Naive thymus-derived CD8-positive, alpha-beta T cell (primary cell): Measurements from ENCODE around the gene DST. TPM values are rescaled to one million over a fixed set of nuclear protein-coding genes. Genes with fewer than 3 reads are reported as not detected.

Experiments
- ATAC-seq, 2 donors: fragments of 150-1000 bp; cut with Tn5 transposase in 1 of 2; sonication (Bioruptor Pico), chemical (Tn5 transposase) in 1 of 2; 1 replicate in 1 of 2; 2 replicates in 1 of 2; pipeline ENCODE4 v1.10.0; 2021; ENCODE audit warnings: mild to moderate bottlenecking in 2 of 2, moderate library complexity in 2 of 2
- POLR2A ChIA-PET: fragments of 350-600 bp; sonication (Branson Sonifier 250); formaldehyde crosslinking; loops from one replicate; lab custom pipeline; 2021; ENCODE audit warnings: antibody characterized with exemption; lab: Charles Lee
- DNase-seq, 10 donors: peaks; one replicate each; pipeline versions ENCODE4 v3.0.0 to v3.0.0-alpha.2; 2020 to 2022
- H3K27ac Mint-ChIP-seq, 10 donors: one replicate each; pipeline ENCODE4 v1.8.0; 2020 to 2022; ENCODE audit warnings: mild to moderate bottlenecking in 10 of 10, mixed read lengths in 10 of 10, moderate library complexity in 4 of 10, inconsistent platforms in 1 of 10
- H3K27me3 Mint-ChIP-seq, 5 donors: one replicate each; pipeline ENCODE4 v1.8.0; 2021 to 2022; ENCODE audit warnings: mixed read lengths in 5 of 5
- H3K36me3 Mint-ChIP-seq, 3 donors: one replicate each; pipeline ENCODE4 v1.8.0; 2020 to 2022; ENCODE audit warnings: mixed read lengths in 3 of 3, mild to moderate bottlenecking in 2 of 3, inconsistent platforms in 1 of 3
- H3K4me1 Mint-ChIP-seq, 4 donors: one replicate each; pipeline ENCODE4 v1.8.0; 2021 to 2022; ENCODE audit warnings: mixed read lengths in 4 of 4
- H3K4me3 Mint-ChIP-seq, 10 donors: one replicate each; pipeline ENCODE4 v1.8.0; 2020 to 2022; ENCODE audit warnings: mild to moderate bottlenecking in 10 of 10, mixed read lengths in 10 of 10, moderate library complexity in 6 of 10, inconsistent platforms in 1 of 10
- H3K9me3 Mint-ChIP-seq, 9 donors: one replicate each; pipeline ENCODE4 v1.8.0; 2020 to 2022; ENCODE audit warnings: mixed read lengths in 9 of 9, mild to moderate bottlenecking in 3 of 9, inconsistent platforms in 1 of 9, moderate library complexity in 1 of 9
- polyA plus RNA-seq, 3 donors: library from polyadenylated mRNA; unstranded; fragments of 300-500 nt; fragmentation: Illumina TruSeq; gene quantifications; one replicate each; pipeline ENCODE4 v1.2.3, GENCODE V29; 2021
- total RNA-seq, 8 experiments: library from RNA in 2 of 8; stranded (reverse) in 2 of 8; gene quantifications; one replicate each; pipeline ENCODE4 v1.2.3 and lab custom pipeline; 2021 to 2026

The DST gene
- total and polyA plus RNA-seq, 5 experiments from 2014 or later = 0.74 to 1.0 (median 0.79) TPM; not detected in 2

GRCh38 chr6:56640374-56640773, 2.3 kb downstream of the DST start:
- no peak overlapping the region for H3K27ac Mint-ChIP-seq
- H3K4me3 Mint-ChIP-seq = no peak overlapping the region
- H3K4me1 Mint-ChIP-seq = no peaks in the 10 kb centered on the region
- no peaks in the 10 kb centered on the region for H3K36me3 Mint-ChIP-seq
- no peaks in the 10 kb centered on the region for H3K9me3 Mint-ChIP-seq
- H3K27me3 Mint-ChIP-seq = peaks cover 0 to 12% (median 4%) of the 10 kb centered on the region in 5 donors
- DNase-seq (no peak), ATAC-seq (no peak)
- POLR2A ChIA-PET = no interaction called here

GRCh38 chr6:56638760-56639159, 3.9 kb downstream of the DST start:
- H3K4me1 Mint-ChIP-seq = no peaks in the 10 kb centered on the region
- peaks cover 0 to 12% (median 4%) of the 10 kb centered on the region in 5 donors for H3K27me3 Mint-ChIP-seq
- no peak overlapping the region for H3K27ac Mint-ChIP-seq
- H3K9me3 Mint-ChIP-seq = no peaks in the 10 kb centered on the region
- POLR2A ChIA-PET = no interaction called here
- no peak for DNase-seq
- ATAC-seq = no peak
- H3K4me3 Mint-ChIP-seq = no peak overlapping the region
- H3K36me3 Mint-ChIP-seq = no peaks in the 10 kb centered on the region

- POLR2A ChIA-PET = no interaction called here
- H3K27ac Mint-ChIP-seq = no peak overlapping the region
- H3K9me3 Mint-ChIP-seq = no peaks in the 10 kb centered on the region
- H3K4me1 Mint-ChIP-seq = no peaks in the 10 kb centered on the region
- no peaks in the 10 kb centered on the region for H3K36me3 Mint-ChIP-seq
- H3K4me3 Mint-ChIP-seq = no peak overlapping the region
- ATAC-seq (no peak), DNase-seq (peak in 2 of 10 donors; percentile 1 to 2)
- H3K27me3 Mint-ChIP-seq = peaks cover 0 to 12% (median 6%) of the 10 kb centered on the region in 5 donors
Measured at GRCh38 chr6:56637640-56638039, 5.0 kb downstream of the DST start.

GRCh38 chr6:56628105-56628504, 14.6 kb downstream of the DST start:
- no peak overlapping the region for H3K4me3 Mint-ChIP-seq
- peaks cover 0 to 3% (median 0%) of the 10 kb centered on the region in 5 donors for H3K27me3 Mint-ChIP-seq
- H3K27ac Mint-ChIP-seq = no peak overlapping the region
- no peaks in the 10 kb centered on the region for H3K4me1 Mint-ChIP-seq
- ATAC-seq (no peak), DNase-seq (no peak)
- POLR2A ChIA-PET = no interaction called here
- H3K36me3 Mint-ChIP-seq = no peaks in the 10 kb centered on the region
- no peaks in the 10 kb centered on the region for H3K9me3 Mint-ChIP-seq

GRCh38 chr6:56625356-56625755, 17.3 kb downstream of the DST start:
- Mint-ChIP-seq H3K27me3 (no peaks in the 10 kb centered on the region), H3K4me1 (no peaks in the 10 kb centered on the region), H3K27ac (no peak overlapping the region), H3K36me3 (no peaks in the 10 kb centered on the region), H3K4me3 (no peak overlapping the region), H3K9me3 (no peaks in the 10 kb centered on the region)
- ATAC-seq = no peak
- POLR2A ChIA-PET = no interaction called here
- DNase-seq = no peak

GRCh38 chr6:56624728-56625069, 18.0 kb downstream of the DST start:
- Mint-ChIP-seq H3K9me3 (no peaks in the 10 kb centered on the region), H3K27me3 (no peaks in the 10 kb centered on the region), H3K27ac (no peak overlapping the region), H3K4me1 (no peaks in the 10 kb centered on the region), H3K36me3 (no peaks in the 10 kb centered on the region), H3K4me3 (no peak overlapping the region)
- DNase-seq = no peak
- POLR2A ChIA-PET = no interaction called here
- ATAC-seq = no peak

GRCh38 chr6:56624046-56624727, 18.5 kb downstream of the DST start:
- POLR2A ChIA-PET = no interaction called here
- Mint-ChIP-seq H3K27ac (no peak overlapping the region), H3K27me3 (no peaks in the 10 kb centered on the region), H3K4me3 (no peak overlapping the region), H3K4me1 (no peaks in the 10 kb centered on the region), H3K36me3 (no peaks in the 10 kb centered on the region), H3K9me3 (no peaks in the 10 kb centered on the region)
- DNase-seq (no peak), ATAC-seq (no peak)

GRCh38 chr6:56620229-56620868, 22.3 kb downstream of the DST start:
- no peaks in the 10 kb centered on the region for H3K27me3 Mint-ChIP-seq
- no peak overlapping the region for H3K4me3 Mint-ChIP-seq
- no peaks in the 10 kb centered on the region for H3K4me1 Mint-ChIP-seq
- no peak for ATAC-seq
- POLR2A ChIA-PET = no interaction called here
- no peaks in the 10 kb centered on the region for H3K36me3 Mint-ChIP-seq
- no peaks in the 10 kb centered on the region for H3K9me3 Mint-ChIP-seq
- no peak for DNase-seq
- no peak overlapping the region for H3K27ac Mint-ChIP-seq

GRCh38 chr6:56618050-56618449, 24.6 kb downstream of the DST start:
- ATAC-seq = no peak
- no peaks in the 10 kb centered on the region for H3K36me3 Mint-ChIP-seq
- no peak overlapping the region for H3K27ac Mint-ChIP-seq
- H3K4me1 Mint-ChIP-seq = no peaks in the 10 kb centered on the region
- H3K27me3 Mint-ChIP-seq = peaks cover 0 to 3% (median 0%) of the 10 kb centered on the region in 5 donors
- H3K9me3 Mint-ChIP-seq = no peaks in the 10 kb centered on the region
- DNase-seq = no peak
- POLR2A ChIA-PET = no interaction called here
- no peak overlapping the region for H3K4me3 Mint-ChIP-seq

- POLR2A ChIA-PET = no interaction called here
- ATAC-seq = no peak
- H3K27me3 Mint-ChIP-seq = peaks cover 0 to 3% (median 1%) of the 10 kb centered on the region in 5 donors
Measured at GRCh38 chr6:56616967-56617366, 25.7 kb downstream of the DST start.

GRCh38 chr6:56613247-56613851, 29.3 kb downstream of the DST start:
- Mint-ChIP-seq H3K36me3 (no peaks in the 10 kb centered on the region), H3K27me3 (peaks cover 0 to 4% (median 2%) of the 10 kb centered on the region in 5 donors), H3K9me3 (no peaks in the 10 kb centered on the region), H3K27ac (no peak overlapping the region), H3K4me3 (no peak overlapping the region), H3K4me1 (no peaks in the 10 kb centered on the region)
- ATAC-seq = no peak
- no peak for DNase-seq
- POLR2A ChIA-PET = no interaction called here

More at GRCh38 chr6:56616967-56617366, 25.7 kb downstream of the DST start:
- Mint-ChIP-seq H3K9me3 (no peaks in the 10 kb centered on the region), H3K4me3 (no peak overlapping the region), H3K36me3 (no peaks in the 10 kb centered on the region), H3K4me1 (no peaks in the 10 kb centered on the region), H3K27ac (no peak overlapping the region)
- DNase-seq = no peak

- no peaks in the 10 kb centered on the region for H3K9me3 Mint-ChIP-seq
- DNase-seq (no peak), ATAC-seq (no peak)
- no peak overlapping the region for H3K27ac Mint-ChIP-seq
- POLR2A ChIA-PET = no interaction called here
- H3K36me3 Mint-ChIP-seq = no peaks in the 10 kb centered on the region
- no peaks in the 10 kb centered on the region for H3K4me1 Mint-ChIP-seq
- H3K4me3 Mint-ChIP-seq = no peak overlapping the region
- peaks cover 0 to 34% (median 10%) of the 10 kb centered on the region in 5 donors for H3K27me3 Mint-ChIP-seq
Measured at GRCh38 chr6:56608332-56608731, 34.4 kb downstream of the DST start.

- ATAC-seq = no peak
- H3K36me3 Mint-ChIP-seq = no peaks in the 10 kb centered on the region
- no peaks in the 10 kb centered on the region for H3K4me1 Mint-ChIP-seq
- no peak for DNase-seq
- no peak overlapping the region for H3K4me3 Mint-ChIP-seq
- H3K9me3 Mint-ChIP-seq = no peaks in the 10 kb centered on the region
- no peak overlapping the region for H3K27ac Mint-ChIP-seq
- POLR2A ChIA-PET = no interaction called here
- H3K27me3 Mint-ChIP-seq = peaks cover 0 to 34% (median 9%) of the 10 kb centered on the region in 5 donors
Measured at GRCh38 chr6:56607111-56607752, 35.5 kb downstream of the DST start.
